Stimulated activated effector memory CD8-positive, alpha-beta T cell treated with anti-CD3 and anti-CD28 coated beads, Interleukin-12 subunit alpha, Interleukin-12 subunit beta, amount 100 ng/mL, for 72 hours (primary cell): Measurements from ENCODE around the gene KIF26A.

ENCODE experiments used
- ATAC-seq: fragments of 150-1000 bp; cut with Tn5 transposase; 2 replicates; pipeline ENCODE4 v1.10.0; 2021
- DNase-seq, 2 donors: peaks; one replicate each; pipeline ENCODE4 v3.0.0; 2021 to 2022; ENCODE audit warnings: low spot score in 2 of 2
- H3K27ac Mint-ChIP-seq: one replicate; pipeline ENCODE4 v1.8.0; 2022; ENCODE audit warnings: mild to moderate bottlenecking, mixed read lengths
- H3K36me3 Mint-ChIP-seq: one replicate; pipeline ENCODE4 v1.8.0; 2022; ENCODE audit warnings: mild to moderate bottlenecking, mixed read lengths
- H3K4me1 Mint-ChIP-seq: one replicate; pipeline ENCODE4 v1.8.0; 2022; ENCODE audit warnings: mixed read lengths
- H3K4me3 Mint-ChIP-seq: one replicate; pipeline ENCODE4 v1.8.0; 2022; ENCODE audit warnings: mild to moderate bottlenecking, mixed read lengths
- H3K9me3 Mint-ChIP-seq: one replicate; pipeline ENCODE4 v1.8.0; 2022; ENCODE audit warnings: mixed read lengths

The KIF26A gene

GRCh38 chr14:104161602-104162367, 23.4 kb downstream of the KIF26A start:
- Mint-ChIP-seq H3K9me3 (no peaks in the 10 kb centered on the region), H3K4me3 (no peak overlapping the region), H3K36me3 (no peaks in the 10 kb centered on the region), H3K27ac (no peak overlapping the region), H3K4me1 (no peaks in the 10 kb centered on the region)
- DNase-seq (no peak), ATAC-seq (no peak)

- Mint-ChIP-seq H3K27ac (no peak overlapping the region), H3K4me3 (no peak overlapping the region)
- no peak for DNase-seq
Measured at GRCh38 chr14:104162495-104162894, 24.1 kb downstream of the KIF26A start.

GRCh38 chr14:104163541-104163940, 25.2 kb downstream of the KIF26A start:
- DNase-seq = no peak
- no peak for ATAC-seq

More at GRCh38 chr14:104162495-104162894, 24.1 kb downstream of the KIF26A start:
- no peaks in the 10 kb centered on the region for H3K4me1 Mint-ChIP-seq
- no peaks in the 10 kb centered on the region for H3K9me3 Mint-ChIP-seq
- ATAC-seq = no peak
- no peaks in the 10 kb centered on the region for H3K36me3 Mint-ChIP-seq

GRCh38 chr14:104164041-104164440, 25.7 kb downstream of the KIF26A start:
- H3K9me3 Mint-ChIP-seq = no peaks in the 10 kb centered on the region
- DNase-seq (no peak), ATAC-seq (no peak)
- no peaks in the 10 kb centered on the region for H3K36me3 Mint-ChIP-seq
- H3K27ac Mint-ChIP-seq = no peak overlapping the region
- no peaks in the 10 kb centered on the region for H3K4me1 Mint-ChIP-seq
- no peak overlapping the region for H3K4me3 Mint-ChIP-seq

More at GRCh38 chr14:104163541-104163940, 25.2 kb downstream of the KIF26A start:
- H3K9me3 Mint-ChIP-seq = no peaks in the 10 kb centered on the region
- no peak overlapping the region for H3K27ac Mint-ChIP-seq
- H3K36me3 Mint-ChIP-seq = no peaks in the 10 kb centered on the region
- H3K4me1 Mint-ChIP-seq = no peaks in the 10 kb centered on the region
- H3K4me3 Mint-ChIP-seq = no peak overlapping the region

- Mint-ChIP-seq H3K36me3 (no peaks in the 10 kb centered on the region), H3K9me3 (no peaks in the 10 kb centered on the region), H3K4me1 (no peaks in the 10 kb centered on the region), H3K4me3 (no peak overlapping the region), H3K27ac (no peak overlapping the region)
- ATAC-seq (no peak), DNase-seq (no peak)
Measured at GRCh38 chr14:104164512-104164911, 26.1 kb downstream of the KIF26A start.

GRCh38 chr14:104166698-104167097, 28.3 kb downstream of the KIF26A start:
- H3K4me1 Mint-ChIP-seq = no peaks in the 10 kb centered on the region
- H3K4me3 Mint-ChIP-seq = no peak overlapping the region
- ATAC-seq (no peak), DNase-seq (no peak)
- H3K36me3 Mint-ChIP-seq = no peaks in the 10 kb centered on the region
- H3K9me3 Mint-ChIP-seq = no peaks in the 10 kb centered on the region
- H3K27ac Mint-ChIP-seq = no peak overlapping the region

- DNase-seq (no peak), ATAC-seq (no peak)
- Mint-ChIP-seq H3K4me1 (no peaks in the 10 kb centered on the region), H3K4me3 (no peak overlapping the region), H3K27ac (no peak overlapping the region), H3K36me3 (no peaks in the 10 kb centered on the region), H3K9me3 (no peaks in the 10 kb centered on the region)
Measured at GRCh38 chr14:104168603-104169002, 30.2 kb downstream of the KIF26A start.

GRCh38 chr14:104169005-104169698, 30.8 kb downstream of the KIF26A start:
- H3K4me3 Mint-ChIP-seq = no peak overlapping the region
- no peaks in the 10 kb centered on the region for H3K4me1 Mint-ChIP-seq
- ATAC-seq = no peak
- DNase-seq = no peak
- no peak overlapping the region for H3K27ac Mint-ChIP-seq
- no peaks in the 10 kb centered on the region for H3K36me3 Mint-ChIP-seq
- no peaks in the 10 kb centered on the region for H3K9me3 Mint-ChIP-seq

GRCh38 chr14:104169699-104170479, 31.5 kb downstream of the KIF26A start:
- no peak for DNase-seq
- Mint-ChIP-seq H3K9me3 (no peaks in the 10 kb centered on the region), H3K36me3 (no peaks in the 10 kb centered on the region), H3K4me3 (no peak overlapping the region), H3K4me1 (no peaks in the 10 kb centered on the region), H3K27ac (no peak overlapping the region)
- no peak for ATAC-seq

- H3K9me3 Mint-ChIP-seq = no peaks in the 10 kb centered on the region
- H3K4me1 Mint-ChIP-seq = no peaks in the 10 kb centered on the region
- no peaks in the 10 kb centered on the region for H3K36me3 Mint-ChIP-seq
- no peak for ATAC-seq
- no peak overlapping the region for H3K27ac Mint-ChIP-seq
- DNase-seq = no peak
- H3K4me3 Mint-ChIP-seq = no peak overlapping the region
Measured at GRCh38 chr14:104171029-104171697, 32.8 kb downstream of the KIF26A start.

- H3K36me3 Mint-ChIP-seq = no peaks in the 10 kb centered on the region
- H3K4me1 Mint-ChIP-seq = no peaks in the 10 kb centered on the region
- no peak overlapping the region for H3K4me3 Mint-ChIP-seq
- ATAC-seq (no peak), DNase-seq (no peak)
- no peaks in the 10 kb centered on the region for H3K9me3 Mint-ChIP-seq
- no peak overlapping the region for H3K27ac Mint-ChIP-seq
Measured at GRCh38 chr14:104171895-104172294, 33.5 kb downstream of the KIF26A start.

GRCh38 chr14:104172349-104172748, 34.0 kb downstream of the KIF26A start:
- no peak overlapping the region for H3K4me3 Mint-ChIP-seq
- H3K36me3 Mint-ChIP-seq = no peaks in the 10 kb centered on the region
- ATAC-seq = no peak
- no peaks in the 10 kb centered on the region for H3K9me3 Mint-ChIP-seq
- no peak overlapping the region for H3K27ac Mint-ChIP-seq
- no peaks in the 10 kb centered on the region for H3K4me1 Mint-ChIP-seq
- no peak for DNase-seq

GRCh38 chr14:104172880-104173279, 34.5 kb downstream of the KIF26A start:
- Mint-ChIP-seq H3K27ac (no peak overlapping the region), H3K4me3 (no peak overlapping the region), H3K36me3 (no peaks in the 10 kb centered on the region), H3K9me3 (no peaks in the 10 kb centered on the region), H3K4me1 (no peaks in the 10 kb centered on the region)
- ATAC-seq = no peak
- DNase-seq = no peak

GRCh38 chr14:104174051-104174450, 35.7 kb downstream of the KIF26A start:
- no peaks in the 10 kb centered on the region for H3K9me3 Mint-ChIP-seq
- no peaks in the 10 kb centered on the region for H3K4me1 Mint-ChIP-seq
- ATAC-seq (no peak), DNase-seq (no peak)
- H3K27ac Mint-ChIP-seq = no peak overlapping the region
- H3K36me3 Mint-ChIP-seq = no peaks in the 10 kb centered on the region
- H3K4me3 Mint-ChIP-seq = no peak overlapping the region

- no peaks in the 10 kb centered on the region for H3K9me3 Mint-ChIP-seq
- no peaks in the 10 kb centered on the region for H3K4me1 Mint-ChIP-seq
- no peaks in the 10 kb centered on the region for H3K36me3 Mint-ChIP-seq
- H3K27ac Mint-ChIP-seq = no peak overlapping the region
- no peak for DNase-seq
- ATAC-seq = no peak
- H3K4me3 Mint-ChIP-seq = no peak overlapping the region
Measured at GRCh38 chr14:104175041-104175440, 36.7 kb downstream of the KIF26A start.
